Spleen (tissue), 7 donors: ENCODE data around the gene EDN2.

Experiments used
- CTCF ChIP-seq, 11 experiments: fragments of 200-600 bp in 7 of 11; fragments of 450-650 bp in 4 of 11; sonication (generic) in 4 of 11; IDR thresholded peaks in 8 of 11; conservative IDR thresholded peaks in 3 of 11; 1 replicate in 7 of 11; 2 replicates in 4 of 11; pipeline versions ENCODE4 v1.4.0 to v1.8.0; 2016 to 2021; ENCODE audit warnings: antibody characterized with exemption in 11 of 11, inconsistent platforms in 4 of 11, mild to moderate bottlenecking in 1 of 11
- POLR2A ChIP-seq, 3 donors: fragments of 450-650 bp; IDR thresholded peaks; one replicate each; pipeline ENCODE4 v1.5.1; 2017; ENCODE audit warnings: antibody characterized with exemption in 3 of 3, mild to moderate bottlenecking in 1 of 3
- POLR2AphosphoS5 ChIP-seq, 3 donors: sonication (generic); formaldehyde crosslinking; IDR thresholded peaks; one replicate each; pipeline ENCODE4 v1.5.1; 2017; ENCODE audit warnings: antibody characterized with exemption in 3 of 3
- donor health status: DM: no; HTN: no; CAD: no; lungs with moderate emphysema.
- donor health status: DM: no; HTN: no; CAD: no.
- donor health status: DM: no; HTN: no; CAD: no.

- TF ChIP-seq CTCF (IDR thresholded peaks at IDR 0.05 in 8 of 11, conservative IDR thresholded peaks at IDR 0.05 in 3 of 11) (no peak), POLR2AphosphoS5 (IDR thresholded peaks at IDR 0.05) (peak; percentile 50 to 78 (median 68)), POLR2A (IDR thresholded peaks at IDR 0.05) (no peak)
Observed at GRCh38 chr1:41498804-41499203, 14.3 kb upstream of the EDN2 start.
